Activated T-cell treated with anti-CD3 and anti-CD28 coated beads for 1 hour (primary cell): ENCODE results near the gene NPHP3.
A peak's percentile ranks its signal among the peaks of the same experiment; 100 is the strongest.
"Not testable (repeated sequence)": the region's sequence is repeated elsewhere in the genome, so short reads cannot be mapped to it uniquely, and the experiment has no call there.

Source experiments
- DNase-seq: peaks from one replicate; pipeline ENCODE4 v3.0.0-alpha.2; 2020; ENCODE audit warnings: low read depth

The NPHP3 gene

GRCh38 chr3:132722165-132723023 is at the start of gene NPHP3:
Gene NPHP3 (minus strand): TSS chr3:132722409. CDS start chr3:132722355, 54 bp downstream.
- DNase-seq = peak; percentile 98

GRCh38 chr3:132758740-132759139 is 36.5 kb upstream of the NPHP3 start:
- no peak for DNase-seq

GRCh38 chr3:132756108-132756650 is 34.0 kb upstream of the NPHP3 start:
- DNase-seq = no peak

- DNase-seq = no peak
Measured at GRCh38 chr3:132753946-132754345, 31.7 kb upstream of the NPHP3 start.

- no peak for DNase-seq
Measured at GRCh38 chr3:132749786-132750185, 27.6 kb upstream of the NPHP3 start.

GRCh38 chr3:132746720-132747119 is 24.5 kb upstream of the NPHP3 start:
- not testable (repeated sequence) for DNase-seq

DNA sequence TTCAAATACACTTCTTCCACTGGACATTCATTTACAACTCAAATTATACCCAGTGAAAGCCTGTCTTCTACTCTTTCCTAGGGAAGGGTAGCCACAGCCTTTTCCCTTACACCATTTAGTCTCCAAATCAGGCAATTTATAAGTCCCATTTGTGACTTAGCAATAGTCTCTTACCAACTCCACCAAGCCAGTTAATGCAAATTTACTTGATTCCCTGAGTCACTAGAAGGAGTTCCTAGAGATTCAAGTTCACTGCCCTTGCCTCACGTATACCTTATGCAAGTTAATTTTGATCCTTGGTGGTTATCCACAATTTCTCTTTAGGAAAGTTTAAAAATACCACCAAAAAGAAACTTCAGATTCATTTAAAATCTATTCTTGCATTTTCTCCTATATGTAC is 16.1 kb upstream of the NPHP3 start:
- DNase-seq = no peak

DNA sequence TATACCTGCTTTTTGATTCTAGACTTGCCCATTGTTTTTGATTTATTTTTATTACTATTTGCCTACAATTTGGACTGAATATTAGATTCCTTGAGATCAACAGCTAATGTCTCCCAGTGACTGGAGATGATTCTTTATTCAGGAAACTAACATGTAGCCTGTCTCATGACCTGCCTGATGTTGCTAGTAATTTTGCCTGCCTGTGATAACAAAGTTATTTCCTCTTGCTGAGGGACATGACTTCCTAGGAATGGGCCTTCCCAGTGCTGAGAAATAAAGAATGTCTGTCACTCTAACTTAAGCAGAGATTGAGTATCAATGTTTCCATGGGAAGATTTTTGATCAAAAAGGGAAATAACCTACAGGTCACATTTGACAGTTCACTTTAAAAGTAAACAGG is 13.4 kb upstream of the NPHP3 start:
- DNase-seq = no peak

- DNase-seq = no peak
Measured at GRCh38 chr3:132730891-132731580, 8.8 kb upstream of the NPHP3 start.

GRCh38 chr3:132726341-132726823 is 4.2 kb upstream of the NPHP3 start:
- DNase-seq = no peak

- no peak for DNase-seq
Measured at GRCh38 chr3:132723024-132723950, 1.1 kb upstream of the NPHP3 start.

- DNase-seq = no peak
Measured at GRCh38 chr3:132721479-132722164, 587 bp downstream of the NPHP3 start.

DNA sequence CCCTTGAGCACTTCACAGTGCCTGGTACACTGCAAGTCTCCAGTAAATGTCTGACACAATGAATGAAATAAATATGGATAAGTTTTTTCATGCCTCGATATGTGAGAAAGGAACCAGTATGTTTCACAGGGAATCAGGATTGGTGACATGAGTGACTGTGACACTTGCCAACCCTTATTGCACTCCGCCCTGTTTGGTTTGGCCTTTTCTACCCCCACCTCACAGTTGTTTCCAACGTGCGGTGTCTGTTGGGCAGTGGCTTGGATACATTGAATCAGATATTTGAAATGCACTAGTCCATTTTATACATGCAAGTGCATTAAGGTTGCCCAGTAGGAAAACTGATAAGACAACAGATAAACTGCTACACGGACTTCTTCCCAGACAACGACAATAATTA is 2.0 kb downstream of the NPHP3 start:
- DNase-seq = no peak

DNA sequence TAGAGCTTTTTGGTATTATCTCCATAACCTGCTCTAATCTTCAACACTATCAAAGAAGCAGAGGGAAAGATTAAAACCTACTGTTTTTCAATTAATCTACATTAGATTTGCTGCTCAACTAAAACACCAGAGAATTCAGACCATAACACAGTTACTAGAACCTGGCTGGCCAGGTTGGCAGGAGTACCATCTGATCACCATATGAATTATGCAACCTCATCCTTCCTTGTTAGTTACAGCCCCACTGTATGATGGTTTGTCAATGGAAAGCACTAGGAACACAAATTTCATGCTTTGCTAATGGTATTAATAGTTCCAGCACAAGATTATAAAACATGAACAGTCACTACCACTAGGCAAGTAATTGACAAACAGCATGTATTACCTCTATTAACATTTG is 5.8 kb downstream of the NPHP3 start:
- no peak for DNase-seq

- DNase-seq = no peak
Measured at GRCh38 chr3:132713977-132714727, 8.1 kb downstream of the NPHP3 start.

DNA sequence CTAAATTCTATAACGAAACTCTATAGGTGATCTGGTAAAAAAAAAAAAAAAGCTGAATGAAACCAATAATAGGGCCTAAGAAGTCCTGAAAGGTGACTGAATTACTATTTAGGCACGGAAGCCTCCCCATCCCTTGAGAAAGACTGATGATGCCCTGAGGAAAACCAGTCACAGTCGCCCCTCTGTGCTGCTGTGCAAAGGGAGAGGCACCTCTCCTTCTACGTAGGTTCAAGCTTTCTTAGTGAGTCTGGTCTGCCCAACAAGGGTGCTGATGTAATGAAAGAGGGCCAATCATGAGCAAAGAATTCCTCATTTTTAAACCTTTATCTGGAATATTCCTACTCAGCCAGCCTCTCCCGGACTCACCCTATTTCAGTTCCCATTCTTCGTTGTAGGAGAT is 11.9 kb downstream of the NPHP3 start:
- no peak for DNase-seq

DNA sequence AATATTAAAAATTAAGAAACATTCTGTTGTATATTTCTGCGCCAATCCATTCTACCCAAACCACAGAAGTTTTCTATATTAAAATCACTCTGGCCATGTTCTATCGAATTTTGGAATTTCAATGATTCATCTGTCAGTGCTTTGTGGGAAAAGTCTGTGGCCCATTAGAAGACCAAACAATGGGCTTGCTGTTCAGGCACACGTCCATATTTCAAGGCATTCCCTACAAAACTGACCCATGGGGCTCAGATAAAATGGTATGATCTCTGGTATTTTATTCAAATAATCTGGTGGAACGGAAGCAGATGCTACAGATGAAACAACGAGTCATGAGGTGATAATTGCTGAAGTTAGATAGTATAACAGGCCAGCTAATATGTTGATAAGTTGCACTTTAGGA is 12.4 kb downstream of the NPHP3 start:
- DNase-seq = no peak

DNA sequence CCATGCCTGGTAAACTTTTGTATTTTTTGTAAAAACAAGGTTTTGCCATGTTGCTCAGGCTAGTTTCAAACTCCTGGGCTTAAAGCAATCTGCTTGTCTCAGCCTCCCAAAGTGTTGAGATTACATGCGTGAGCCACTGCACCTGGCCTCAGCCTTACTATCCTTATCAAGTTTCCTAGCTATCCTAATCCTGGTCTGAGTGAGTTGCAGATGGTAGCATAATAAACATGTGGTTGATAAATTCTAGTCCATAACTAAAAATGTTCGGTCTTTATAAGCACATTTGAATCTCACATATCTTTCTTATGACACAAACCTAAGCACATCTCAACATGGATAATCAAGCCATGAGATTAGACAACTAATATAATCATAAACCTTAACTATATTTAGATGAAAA is 18.5 kb downstream of the NPHP3 start:
- no peak for DNase-seq

- no peak for DNase-seq
Measured at GRCh38 chr3:132695422-132695821, 26.8 kb downstream of the NPHP3 start.

DNA sequence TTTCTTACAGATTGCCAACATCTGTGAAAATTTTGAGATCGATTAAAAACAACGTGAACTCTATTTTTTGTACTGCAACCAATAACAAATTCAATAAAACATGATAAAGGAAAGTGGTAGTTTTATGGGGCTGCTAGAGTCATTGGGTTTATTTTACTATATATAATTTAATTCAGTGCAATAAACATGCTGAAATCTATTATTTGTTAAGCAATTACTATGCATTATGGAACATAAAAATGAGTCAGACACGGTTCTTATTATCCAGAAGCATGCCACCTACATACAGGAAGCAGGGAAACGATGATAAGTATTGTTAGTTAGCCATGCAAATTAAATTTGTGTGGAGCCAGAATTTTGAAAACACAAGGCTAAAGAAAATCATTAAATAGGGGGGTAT is 27.2 kb downstream of the NPHP3 start:
- no peak for DNase-seq

DNA sequence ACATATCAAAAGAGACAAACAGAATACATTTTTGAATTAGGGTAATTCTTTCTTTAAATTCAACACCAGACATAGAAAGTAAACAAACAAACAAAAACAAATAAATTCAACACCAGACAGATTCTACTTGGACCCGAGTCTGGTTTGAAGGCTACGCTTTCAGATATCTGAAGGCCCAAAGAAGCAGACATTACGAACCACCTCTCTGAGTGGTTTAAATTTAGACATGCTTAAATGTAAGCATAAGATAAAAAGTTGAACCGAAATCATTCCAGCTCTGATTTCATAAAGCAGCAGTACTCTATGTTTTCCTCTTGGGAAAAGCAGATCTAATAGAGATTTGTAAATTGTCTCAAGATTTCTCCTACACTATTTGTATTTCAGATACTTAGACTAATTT is 32.2 kb downstream of the NPHP3 start:
- DNase-seq = no peak
